Keratinocyte (primary cell): Measurements from ENCODE around the gene DISC1. TPM values are rescaled to one million over a fixed set of nuclear protein-coding genes. Genes with fewer than 3 reads are reported as not detected.

Experiments used
- DNase-seq: peaks from one replicate; pipeline ENCODE4 v3.0.0-alpha.2; 2011; ENCODE audit warnings: low read depth, missing footprints, low spot score
- FAIRE-seq: peaks from 2 replicates; lab custom pipeline; 2011; peaks lifted over from hg19 to GRCh38; lab: Jason Lieb, UNC
- H2AFZ ChIP-seq: 2 replicates; pipeline ENCODE4 v1.6.0; 2012; ENCODE audit warnings: low read length, control low read depth, inconsistent platforms; ENCODE audit not compliant: control insufficient read depth
- H3K27ac ChIP-seq: 2 replicates; pipeline ENCODE4 v1.5.1; 2011; ENCODE audit warnings: low read length; ENCODE audit not compliant: control insufficient read depth, insufficient read depth
- H3K27me3 ChIP-seq: 3 replicates; pipeline ENCODE4 v1.6.0; 2011; ENCODE audit warnings: low read length; ENCODE audit not compliant: control insufficient read depth, insufficient read depth; ENCODE audit errors: extremely low read depth
- H3K36me3 ChIP-seq, 2 experiments: 2 replicates in 1 of 2; 3 replicates in 1 of 2; pipeline ENCODE4 v1.5.1; 2011; ENCODE audit warnings: low read length in 2 of 2, mild to moderate bottlenecking in 1 of 2; ENCODE audit not compliant: control insufficient read depth in 2 of 2, insufficient read depth in 2 of 2; ENCODE audit errors: extremely low read depth in 1 of 2
- H3K4me1 ChIP-seq: 3 replicates; pipeline ENCODE4 v1.5.1; 2011; ENCODE audit warnings: low read length; ENCODE audit not compliant: control insufficient read depth, insufficient read depth; ENCODE audit errors: extremely low read depth
- H3K4me2 ChIP-seq: 3 replicates; pipeline ENCODE4 v1.6.0; 2011; ENCODE audit warnings: low read depth, low read length; ENCODE audit not compliant: control insufficient read depth, insufficient read depth; ENCODE audit errors: extremely low read depth
- H3K4me3 ChIP-seq, 3 experiments: fragments of 200-600 bp in 1 of 3; sonication (generic) in 1 of 3; 2 replicates in 2 of 3; 3 replicates in 1 of 3; pipeline ENCODE4 v1.5.1; 2011 to 2016; ENCODE audit warnings: low read length in 3 of 3, mild to moderate bottlenecking in 3 of 3, control low read depth in 2 of 3, inconsistent platforms in 1 of 3, low read depth in 1 of 3, mixed read lengths in 1 of 3, mixed run types in 1 of 3, moderate library complexity in 1 of 3; ENCODE audit not compliant: control insufficient read depth in 2 of 3, insufficient read depth in 2 of 3; ENCODE audit errors: extremely low read depth in 1 of 3
- H3K79me2 ChIP-seq: 2 replicates; pipeline ENCODE4 v1.6.0; 2012; ENCODE audit warnings: low read length; ENCODE audit not compliant: control insufficient read depth, insufficient read depth
- H3K9ac ChIP-seq: 3 replicates; pipeline ENCODE4 v1.6.0; 2011; ENCODE audit warnings: low read length; ENCODE audit not compliant: control insufficient read depth, insufficient read depth; ENCODE audit errors: extremely low read depth
- H3K9me1 ChIP-seq: 3 replicates; pipeline ENCODE4 v1.6.0; 2011; ENCODE audit warnings: low read length; ENCODE audit not compliant: control insufficient read depth, insufficient read depth; ENCODE audit errors: extremely low read depth
- H3K9me3 ChIP-seq: 2 replicates; pipeline ENCODE4 v1.5.1; 2012; ENCODE audit warnings: low read depth, low read length; ENCODE audit not compliant: control insufficient read depth
- H4K20me1 ChIP-seq: 3 replicates; pipeline ENCODE4 v1.6.0; 2011; ENCODE audit warnings: low read length; ENCODE audit not compliant: control insufficient read depth, insufficient read depth; ENCODE audit errors: extremely low read depth
- CTCF ChIP-seq, 3 experiments: IDR thresholded peaks in 1 of 3; conservative IDR thresholded peaks in 1 of 3; optimal IDR thresholded peaks in 1 of 3; 2 replicates in 2 of 3; 3 replicates in 1 of 3; pipeline versions ENCODE3 to v1.5.1; 2011; ENCODE audit warnings: low read length in 3 of 3, mild to moderate bottlenecking in 3 of 3, moderate library complexity in 2 of 3, control low read depth in 1 of 3, inconsistent platforms in 1 of 3; ENCODE audit not compliant: insufficient read depth in 2 of 3; ENCODE audit errors: extremely low read depth in 1 of 3
- EZH2 ChIP-seq: IDR thresholded peaks from one replicate; pipeline ENCODE4 v1.6.1; 2012; ENCODE audit warnings: inconsistent platforms, mild to moderate bottlenecking, low read length, moderate library complexity
- dilution Hi-C: fragments of 300-500 bp; cut with MboI; formaldehyde crosslinking; loops from one replicate; pipeline ENCODE4 v1.7.0; 2020; ENCODE audit warnings: low sequenced_read_pairs; ENCODE audit not compliant: extremely low pct_ligation_motif_present
- polyA plus RNA-seq, 5 experiments: library from polyadenylated mRNA; depleted of rRNA in 3 of 5; stranded (reverse) in 3 of 5; stranded (forward) in 1 of 5; unstranded in 1 of 5; fragments of >200 nt; gene quantifications; 1 replicate in 1 of 5; 2 replicates in 3 of 5; 3 replicates in 1 of 5; pipeline versions ENCODE4 v1.2.1 to v1.2.3, GENCODE V29; 2011 to 2012; ENCODE audit warnings: missing spikeins in 2 of 5, low read depth in 1 of 5, low replicate concordance in 1 of 5

Gene DISC1
- polyA plus RNA-seq, 1 donor (not counting 4 experiments of a cell fraction or from before 2014, with no cell fraction given): 0.47 TPM

GRCh38 chr1:231829332-231829731 is 202.7 kb downstream of the DISC1 start:
- FAIRE-seq (no peak), DNase-seq (no peak)
- Histone ChIP-seq H3K4me1 (peaks cover 12% of the 10 kb centered on the region), H2AFZ (no peak overlapping the region), H3K27ac (no peak overlapping the region), H3K4me2 (no peak overlapping the region), H3K9ac (no peak overlapping the region), H3K79me2 (no peaks in the 10 kb centered on the region), H4K20me1 (no peaks in the 10 kb centered on the region), H3K4me3 (no peak overlapping the region), H3K36me3 (no peaks in the 10 kb centered on the region), H3K9me3 (no peaks in the 10 kb centered on the region), H3K27me3 (no peaks in the 10 kb centered on the region), H3K9me1 (no peaks in the 10 kb centered on the region)
- dilution Hi-C loops: no loop called here
- no peak for TF ChIP-seq CTCF (optimal IDR thresholded peaks at IDR 0.05 in 1 of 3, IDR thresholded peaks at IDR 0.05 in 1 of 3, conservative IDR thresholded peaks at IDR 0.05 in 1 of 3; ENCODE audit: extremely low read depth in 1 of 3, insufficient read depth in 2 of 3, low read length in 3 of 3)
- no peak for TF ChIP-seq EZH2

- H3K9me3 ChIP-seq: no peaks in the 10 kb centered on the region
- H3K79me2 ChIP-seq: no peaks in the 10 kb centered on the region
- H3K4me2 ChIP-seq: no peak overlapping the region
- TF ChIP-seq CTCF (optimal IDR thresholded peaks at IDR 0.05 in 1 of 3, IDR thresholded peaks at IDR 0.05 in 1 of 3, conservative IDR thresholded peaks at IDR 0.05 in 1 of 3; ENCODE audit: extremely low read depth in 1 of 3, insufficient read depth in 2 of 3, low read length in 3 of 3): no peak
- no peak for TF ChIP-seq EZH2
- FAIRE-seq (no peak), DNase-seq (no peak)
- dilution Hi-C loops: no loop called here
- no peak overlapping the region for H2AFZ ChIP-seq
- no peaks in the 10 kb centered on the region for H3K27me3 ChIP-seq
- H3K4me3 ChIP-seq: no peak overlapping the region
- no peaks in the 10 kb centered on the region for H3K4me1 ChIP-seq
- no peak overlapping the region for H3K9ac ChIP-seq
- H3K36me3 ChIP-seq: no peaks in the 10 kb centered on the region
- H4K20me1 ChIP-seq: no peaks in the 10 kb centered on the region
- no peak overlapping the region for H3K27ac ChIP-seq
- no peaks in the 10 kb centered on the region for H3K9me1 ChIP-seq
Measured at GRCh38 chr1:231836227-231836893, 209.8 kb downstream of the DISC1 start.
